ENCODE results near the gene CNIH2. TPM values are rescaled to one million over a fixed set of nuclear protein-coding genes. Genes with fewer than 3 reads are reported as not detected.

Gene CNIH2
- total and polyA plus RNA-seq, 9 of the 15 experiments (the other 6 are each of a cell fraction or from before 2014, with no cell fraction given) = 0.26 to 0.89 (median 0.40) TPM; not detected in 4

DNA sequence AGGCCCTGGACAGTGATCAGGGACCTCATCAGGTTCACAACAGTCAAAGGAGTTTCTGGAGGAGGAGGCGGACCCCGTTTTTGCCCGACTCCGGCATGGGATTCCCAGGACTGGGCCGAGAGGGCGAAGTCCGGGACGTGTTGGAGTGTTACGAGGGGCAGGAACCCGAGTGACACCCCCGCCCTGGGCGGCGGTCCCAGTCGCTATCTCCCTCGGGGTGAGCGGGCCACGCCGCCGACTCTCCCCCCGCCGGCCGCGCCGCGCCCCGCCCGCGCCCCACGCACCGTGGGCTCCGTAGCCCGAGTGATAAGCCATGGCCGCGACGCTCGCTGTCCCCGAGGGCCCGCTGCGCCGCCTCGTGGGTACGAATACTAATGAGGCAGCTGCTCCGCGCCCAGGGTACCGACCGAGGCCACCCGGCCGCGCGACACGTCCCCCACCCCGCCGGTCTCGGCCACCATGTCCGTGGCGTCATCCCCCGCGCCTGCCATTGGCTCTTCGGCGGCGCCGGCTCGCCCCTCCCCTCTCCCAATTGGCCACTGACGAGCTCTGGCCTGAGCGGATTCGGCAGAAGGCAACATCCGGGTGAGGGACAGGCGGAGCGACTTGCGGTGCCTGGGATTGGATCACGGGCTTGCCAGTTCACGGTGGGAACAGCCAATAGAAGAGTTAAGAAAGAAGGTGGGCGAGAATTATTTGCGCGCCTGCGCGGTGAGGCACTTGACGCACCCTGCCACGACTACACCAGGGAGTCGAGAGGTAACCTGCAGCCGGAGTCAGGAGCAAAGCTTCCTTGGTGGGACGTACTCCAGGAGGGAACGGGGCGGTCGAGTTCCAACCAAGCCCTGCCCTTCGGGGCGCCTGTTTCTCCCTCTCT lies 10.9 kb downstream of the CNIH2 start, which contains the start of gene YIF1A (continued):
- TF ChIP-seq, protein P1, sequence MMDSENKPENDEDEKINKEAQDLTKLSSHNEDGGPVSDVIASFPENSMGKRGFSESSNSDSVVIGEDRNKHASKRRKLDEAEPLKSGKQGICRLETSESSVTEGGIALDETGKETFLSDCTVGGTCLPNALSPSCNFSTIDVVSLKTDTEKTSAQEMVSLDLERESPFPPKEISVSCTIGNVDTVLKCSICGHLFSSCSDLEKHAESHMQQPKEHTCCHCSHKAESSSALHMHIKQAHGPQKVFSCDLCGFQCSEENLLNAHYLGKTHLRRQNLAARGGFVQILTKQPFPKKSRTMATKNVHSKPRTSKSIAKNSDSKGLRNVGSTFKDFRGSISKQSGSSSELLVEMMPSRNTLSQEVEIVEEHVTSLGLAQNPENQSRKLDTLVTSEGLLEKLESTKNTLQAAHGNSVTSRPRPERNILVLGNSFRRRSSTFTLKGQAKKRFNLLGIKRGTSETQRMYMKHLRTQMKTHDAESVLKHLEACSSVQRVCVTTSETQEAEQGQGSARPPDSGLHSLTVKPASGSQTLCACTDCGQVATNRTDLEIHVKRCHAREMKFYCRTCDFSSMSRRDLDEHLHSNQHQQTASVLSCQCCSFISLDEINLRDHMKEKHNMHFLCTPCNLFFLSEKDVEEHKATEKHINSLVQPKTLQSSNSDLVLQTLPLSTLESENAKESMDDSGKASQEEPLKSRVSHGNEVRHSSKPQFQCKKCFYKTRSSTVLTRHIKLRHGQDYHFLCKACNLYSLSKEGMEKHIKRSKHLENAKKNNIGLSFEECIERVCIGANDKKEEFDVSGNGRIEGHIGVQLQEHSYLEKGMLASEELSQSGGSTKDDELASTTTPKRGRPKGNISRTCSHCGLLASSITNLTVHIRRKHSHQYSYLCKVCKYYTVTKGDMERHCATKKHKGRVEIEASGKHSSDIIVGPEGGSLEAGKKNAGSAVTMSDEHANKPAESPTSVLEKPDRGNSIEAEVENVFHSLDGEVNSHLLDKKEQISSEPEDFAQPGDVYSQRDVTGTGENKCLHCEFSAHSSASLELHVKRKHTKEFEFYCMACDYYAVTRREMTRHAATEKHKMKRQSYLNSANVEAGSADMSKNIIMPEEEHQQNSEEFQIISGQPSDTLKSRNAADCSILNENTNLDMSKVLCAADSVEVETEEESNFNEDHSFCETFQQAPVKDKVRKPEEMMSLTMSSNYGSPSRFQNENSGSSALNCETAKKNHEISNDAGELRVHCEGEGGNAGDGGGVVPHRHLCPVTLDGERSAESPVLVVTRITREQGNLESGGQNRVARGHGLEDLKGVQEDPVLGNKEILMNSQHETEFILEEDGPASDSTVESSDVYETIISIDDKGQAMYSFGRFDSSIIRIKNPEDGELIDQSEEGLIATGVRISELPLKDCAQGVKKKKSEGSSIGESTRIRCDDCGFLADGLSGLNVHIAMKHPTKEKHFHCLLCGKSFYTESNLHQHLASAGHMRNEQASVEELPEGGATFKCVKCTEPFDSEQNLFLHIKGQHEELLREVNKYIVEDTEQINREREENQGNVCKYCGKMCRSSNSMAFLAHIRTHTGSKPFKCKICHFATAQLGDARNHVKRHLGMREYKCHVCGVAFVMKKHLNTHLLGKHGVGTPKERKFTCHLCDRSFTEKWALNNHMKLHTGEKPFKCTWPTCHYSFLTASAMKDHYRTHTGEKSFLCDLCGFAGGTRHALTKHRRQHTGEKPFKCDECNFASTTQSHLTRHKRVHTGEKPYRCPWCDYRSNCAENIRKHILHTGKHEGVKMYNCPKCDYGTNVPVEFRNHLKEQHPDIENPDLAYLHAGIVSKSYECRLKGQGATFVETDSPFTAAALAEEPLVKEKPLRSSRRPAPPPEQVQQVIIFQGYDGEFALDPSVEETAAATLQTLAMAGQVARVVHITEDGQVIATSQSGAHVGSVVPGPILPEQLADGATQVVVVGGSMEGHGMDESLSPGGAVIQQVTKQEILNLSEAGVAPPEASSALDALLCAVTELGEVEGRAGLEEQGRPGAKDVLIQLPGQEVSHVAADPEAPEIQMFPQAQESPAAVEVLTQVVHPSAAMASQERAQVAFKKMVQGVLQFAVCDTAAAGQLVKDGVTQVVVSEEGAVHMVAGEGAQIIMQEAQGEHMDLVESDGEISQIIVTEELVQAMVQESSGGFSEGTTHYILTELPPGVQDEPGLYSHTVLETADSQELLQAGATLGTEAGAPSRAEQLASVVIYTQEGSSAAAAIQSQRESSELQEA (IDR thresholded peaks at IDR 0.05; ENCODE audit: low read depth) = no peak
- TF ChIP-seq HNRNPK (IDR thresholded peaks at IDR 0.05; ENCODE audit: low read depth, low read length, poor library complexity, severe bottlenecking) (no peak), TARDBP (IDR thresholded peaks at IDR 0.05) (peak; percentile 81; the same call in 1 of the 2 replicates), CHD1 (IDR thresholded peaks at IDR 0.05; ENCODE audit: low read length) (peak; percentile 71), BMI1 (IDR thresholded peaks at IDR 0.05; ENCODE audit: low read length) (no peak), ZNF23 (CRISPR knock-in tag; IDR thresholded peaks at IDR 0.05) (no peak), PCBP2 (IDR thresholded peaks at IDR 0.05; ENCODE audit: low read depth, low read length, poor library complexity, severe bottlenecking) (no peak)
- TF ChIP-seq, protein P2, sequence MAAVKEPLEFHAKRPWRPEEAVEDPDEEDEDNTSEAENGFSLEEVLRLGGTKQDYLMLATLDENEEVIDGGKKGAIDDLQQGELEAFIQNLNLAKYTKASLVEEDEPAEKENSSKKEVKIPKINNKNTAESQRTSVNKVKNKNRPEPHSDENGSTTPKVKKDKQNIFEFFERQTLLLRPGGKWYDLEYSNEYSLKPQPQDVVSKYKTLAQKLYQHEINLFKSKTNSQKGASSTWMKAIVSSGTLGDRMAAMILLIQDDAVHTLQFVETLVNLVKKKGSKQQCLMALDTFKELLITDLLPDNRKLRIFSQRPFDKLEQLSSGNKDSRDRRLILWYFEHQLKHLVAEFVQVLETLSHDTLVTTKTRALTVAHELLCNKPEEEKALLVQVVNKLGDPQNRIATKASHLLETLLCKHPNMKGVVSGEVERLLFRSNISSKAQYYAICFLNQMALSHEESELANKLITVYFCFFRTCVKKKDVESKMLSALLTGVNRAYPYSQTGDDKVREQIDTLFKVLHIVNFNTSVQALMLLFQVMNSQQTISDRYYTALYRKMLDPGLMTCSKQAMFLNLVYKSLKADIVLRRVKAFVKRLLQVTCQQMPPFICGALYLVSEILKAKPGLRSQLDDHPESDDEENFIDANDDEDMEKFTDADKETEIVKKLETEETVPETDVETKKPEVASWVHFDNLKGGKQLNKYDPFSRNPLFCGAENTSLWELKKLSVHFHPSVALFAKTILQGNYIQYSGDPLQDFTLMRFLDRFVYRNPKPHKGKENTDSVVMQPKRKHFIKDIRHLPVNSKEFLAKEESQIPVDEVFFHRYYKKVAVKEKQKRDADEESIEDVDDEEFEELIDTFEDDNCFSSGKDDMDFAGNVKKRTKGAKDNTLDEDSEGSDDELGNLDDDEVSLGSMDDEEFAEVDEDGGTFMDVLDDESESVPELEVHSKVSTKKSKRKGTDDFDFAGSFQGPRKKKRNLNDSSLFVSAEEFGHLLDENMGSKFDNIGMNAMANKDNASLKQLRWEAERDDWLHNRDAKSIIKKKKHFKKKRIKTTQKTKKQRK (IDR thresholded peaks at IDR 0.05; ENCODE audit: borderline replicate concordance, low read depth, low read length) = peak; percentile 86
- TF ChIP-seq, protein P3, sequence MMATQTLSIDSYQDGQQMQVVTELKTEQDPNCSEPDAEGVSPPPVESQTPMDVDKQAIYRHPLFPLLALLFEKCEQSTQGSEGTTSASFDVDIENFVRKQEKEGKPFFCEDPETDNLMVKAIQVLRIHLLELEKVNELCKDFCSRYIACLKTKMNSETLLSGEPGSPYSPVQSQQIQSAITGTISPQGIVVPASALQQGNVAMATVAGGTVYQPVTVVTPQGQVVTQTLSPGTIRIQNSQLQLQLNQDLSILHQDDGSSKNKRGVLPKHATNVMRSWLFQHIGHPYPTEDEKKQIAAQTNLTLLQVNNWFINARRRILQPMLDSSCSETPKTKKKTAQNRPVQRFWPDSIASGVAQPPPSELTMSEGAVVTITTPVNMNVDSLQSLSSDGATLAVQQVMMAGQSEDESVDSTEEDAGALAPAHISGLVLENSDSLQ (IDR thresholded peaks at IDR 0.05) = peak; percentile 100
- TF ChIP-seq, protein P4, sequence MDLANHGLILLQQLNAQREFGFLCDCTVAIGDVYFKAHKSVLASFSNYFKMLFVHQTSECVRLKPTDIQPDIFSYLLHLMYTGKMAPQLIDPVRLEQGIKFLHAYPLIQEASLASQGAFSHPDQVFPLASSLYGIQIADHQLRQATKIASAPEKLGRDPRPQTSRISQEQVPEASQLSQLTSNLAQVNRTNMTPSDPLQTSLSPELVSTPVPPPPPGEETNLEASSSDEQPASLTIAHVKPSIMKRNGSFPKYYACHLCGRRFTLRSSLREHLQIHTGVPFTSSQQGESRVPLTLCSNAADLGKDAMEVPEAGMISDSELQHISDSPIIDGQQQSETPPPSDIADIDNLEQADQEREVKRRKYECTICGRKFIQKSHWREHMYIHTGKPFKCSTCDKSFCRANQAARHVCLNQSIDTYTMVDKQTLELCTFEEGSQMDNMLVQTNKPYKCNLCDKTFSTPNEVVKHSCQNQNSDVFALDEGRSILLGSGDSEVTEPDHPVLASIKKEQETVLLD (IDR thresholded peaks at IDR 0.05) = peak; percentile 90
- TF ChIP-seq, protein P5, sequence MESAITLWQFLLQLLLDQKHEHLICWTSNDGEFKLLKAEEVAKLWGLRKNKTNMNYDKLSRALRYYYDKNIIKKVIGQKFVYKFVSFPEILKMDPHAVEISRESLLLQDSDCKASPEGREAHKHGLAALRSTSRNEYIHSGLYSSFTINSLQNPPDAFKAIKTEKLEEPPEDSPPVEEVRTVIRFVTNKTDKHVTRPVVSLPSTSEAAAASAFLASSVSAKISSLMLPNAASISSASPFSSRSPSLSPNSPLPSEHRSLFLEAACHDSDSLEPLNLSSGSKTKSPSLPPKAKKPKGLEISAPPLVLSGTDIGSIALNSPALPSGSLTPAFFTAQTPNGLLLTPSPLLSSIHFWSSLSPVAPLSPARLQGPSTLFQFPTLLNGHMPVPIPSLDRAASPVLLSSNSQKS (CRISPR knock-in tag; IDR thresholded peaks at IDR 0.05) = no peak

Measured in K562 (cell line).